Duodenal mucosa (tissue), 2 donors: Measurements from ENCODE around the gene C11orf68.
A peak's percentile ranks its signal among the peaks of the same experiment; 100 is the strongest.

Source experiments
- H3K27ac ChIP-seq: one replicate; pipeline ENCODE4 v1.7.0; 2013; ENCODE audit warnings: low read depth, low read length
- H3K27me3 ChIP-seq, 2 donors: one replicate each; pipeline ENCODE4 v1.7.0; 2013; ENCODE audit warnings: low read length in 2 of 2, control low read depth in 1 of 2; ENCODE audit not compliant: insufficient read depth in 2 of 2, control insufficient read depth in 1 of 2
- H3K36me3 ChIP-seq, 2 donors: one replicate each; pipeline ENCODE4 v1.7.0; 2013; ENCODE audit warnings: low read length in 2 of 2, control low read depth in 1 of 2; ENCODE audit not compliant: insufficient read depth in 2 of 2, control insufficient read depth in 1 of 2
- H3K4me1 ChIP-seq, 2 donors: one replicate each; pipeline ENCODE4 v1.7.0; 2013; ENCODE audit warnings: low read length in 2 of 2, control low read depth in 1 of 2; ENCODE audit not compliant: insufficient read depth in 2 of 2, control insufficient read depth in 1 of 2
- H3K4me3 ChIP-seq, 2 donors: one replicate each; pipeline ENCODE4 v1.7.0; 2013; ENCODE audit warnings: low read length in 2 of 2, low read depth in 1 of 2
- H3K9ac ChIP-seq, 2 donors: one replicate each; pipeline ENCODE4 v1.7.0; 2013; ENCODE audit warnings: low read length in 2 of 2, low read depth in 1 of 2
- H3K9me3 ChIP-seq, 2 donors: one replicate each; pipeline ENCODE4 v1.7.0; 2013; ENCODE audit warnings: low read length in 2 of 2, control low read depth in 1 of 2; ENCODE audit not compliant: control insufficient read depth in 1 of 2

Gene C11orf68

DNA sequence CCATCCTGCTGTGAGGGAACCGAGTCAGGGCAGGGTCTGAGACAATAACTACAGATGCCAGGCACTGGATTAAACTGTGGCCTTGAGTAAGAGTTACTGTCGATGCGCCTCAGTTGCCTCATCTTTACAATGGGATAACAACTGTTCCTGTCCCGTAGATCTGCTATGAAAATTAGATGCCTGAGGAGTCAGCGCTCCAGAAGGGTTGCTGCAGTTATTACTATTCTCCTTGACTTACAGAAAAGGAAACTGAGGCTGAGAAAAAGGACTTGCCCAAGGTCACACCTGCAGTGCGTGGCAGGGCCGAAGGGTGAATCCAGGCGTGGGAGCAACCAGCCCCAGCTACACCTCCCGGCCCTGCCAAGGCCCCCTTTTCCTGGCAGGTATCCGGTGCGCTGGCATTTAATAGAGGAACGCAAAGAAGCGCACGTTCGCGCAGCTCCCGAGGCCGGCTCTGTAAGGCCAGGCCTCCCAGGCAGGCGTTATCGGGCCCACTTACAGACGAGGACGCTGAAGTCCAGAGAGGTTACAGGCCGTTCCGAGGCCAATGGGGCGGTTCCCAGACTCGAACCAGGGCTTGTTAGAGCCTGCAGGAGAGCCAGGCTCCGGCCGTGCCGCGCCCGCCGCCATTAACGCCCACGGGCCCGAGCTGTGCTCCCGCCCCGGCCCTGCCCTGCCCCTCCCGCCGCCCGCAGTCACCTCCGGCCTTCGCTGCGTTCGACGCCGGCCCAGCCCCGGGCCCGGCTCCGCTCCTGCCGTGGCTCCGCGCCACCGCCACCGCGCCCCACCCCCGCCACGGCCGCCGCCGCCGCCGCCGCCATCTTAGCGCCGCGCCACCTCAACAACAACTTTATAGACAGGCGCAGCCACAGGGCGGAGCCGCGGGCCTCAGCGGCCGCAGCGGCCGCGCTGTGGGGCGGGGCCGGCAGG lies at the start of gene C11orf68:
C11orf68 (minus strand) TSS at position 852 of the 930 bp plus-strand sequence; CDS start at position 821, 31 bp downstream.
- peaks cover 0 to 17% of the 10 kb centered on the region in 2 donors for H3K36me3 ChIP-seq
- peak within 1 kb of the TSS; percentile 82 for H3K27ac ChIP-seq
- H3K9me3 ChIP-seq, result no peaks in the 10 kb centered on the region
- peak within 1 kb of the TSS; percentile 90 to 94 for H3K9ac ChIP-seq
- H3K4me3 ChIP-seq, result peak within 1 kb of the TSS; percentile 84 to 94
- peaks cover 36 to 46% of the 10 kb centered on the region in 2 donors for H3K4me1 ChIP-seq
- H3K27me3 ChIP-seq, result no peaks in the 10 kb centered on the region

DNA sequence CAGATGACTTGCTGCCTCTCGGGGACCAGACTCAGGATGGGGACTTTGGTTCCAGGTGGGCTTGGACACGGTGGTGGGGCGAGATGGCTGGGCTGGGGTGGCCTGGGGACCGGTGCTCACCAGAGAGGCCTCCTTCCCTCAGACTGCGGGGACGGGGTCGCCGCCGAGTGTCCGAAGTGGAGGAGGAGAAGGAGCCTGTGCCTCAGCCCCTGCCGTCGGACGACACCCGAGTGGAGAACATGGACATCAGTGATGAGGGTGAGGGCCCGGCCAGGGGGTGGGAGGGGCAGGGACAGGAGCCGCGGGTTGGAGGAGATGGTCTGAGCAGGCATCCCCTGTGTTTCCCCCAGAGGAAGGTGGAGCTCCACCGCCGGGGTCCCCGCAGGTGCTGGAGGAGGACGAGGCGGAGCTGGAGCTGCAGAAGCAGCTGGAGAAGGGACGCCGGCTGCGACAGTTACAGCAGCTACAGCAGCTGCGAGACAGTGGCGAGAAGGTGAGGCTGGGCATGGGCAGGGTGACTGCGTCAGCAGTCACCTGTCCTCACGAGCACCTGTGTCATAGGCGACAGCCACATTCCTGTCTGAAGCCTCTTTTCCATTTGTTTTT lies 48.6 kb upstream of the C11orf68 start:
- peaks cover 46 to 71% of the 10 kb centered on the region in 2 donors for H3K36me3 ChIP-seq
- H3K4me3 ChIP-seq, result no peak overlapping the region
- no peak overlapping the region for H3K27ac ChIP-seq
- H3K27me3 ChIP-seq, result no peaks in the 10 kb centered on the region
- H3K9me3 ChIP-seq, result no peaks in the 10 kb centered on the region
- H3K9ac ChIP-seq, result no peak overlapping the region
- peaks cover 9 to 18% of the 10 kb centered on the region in 2 donors for H3K4me1 ChIP-seq

DNA sequence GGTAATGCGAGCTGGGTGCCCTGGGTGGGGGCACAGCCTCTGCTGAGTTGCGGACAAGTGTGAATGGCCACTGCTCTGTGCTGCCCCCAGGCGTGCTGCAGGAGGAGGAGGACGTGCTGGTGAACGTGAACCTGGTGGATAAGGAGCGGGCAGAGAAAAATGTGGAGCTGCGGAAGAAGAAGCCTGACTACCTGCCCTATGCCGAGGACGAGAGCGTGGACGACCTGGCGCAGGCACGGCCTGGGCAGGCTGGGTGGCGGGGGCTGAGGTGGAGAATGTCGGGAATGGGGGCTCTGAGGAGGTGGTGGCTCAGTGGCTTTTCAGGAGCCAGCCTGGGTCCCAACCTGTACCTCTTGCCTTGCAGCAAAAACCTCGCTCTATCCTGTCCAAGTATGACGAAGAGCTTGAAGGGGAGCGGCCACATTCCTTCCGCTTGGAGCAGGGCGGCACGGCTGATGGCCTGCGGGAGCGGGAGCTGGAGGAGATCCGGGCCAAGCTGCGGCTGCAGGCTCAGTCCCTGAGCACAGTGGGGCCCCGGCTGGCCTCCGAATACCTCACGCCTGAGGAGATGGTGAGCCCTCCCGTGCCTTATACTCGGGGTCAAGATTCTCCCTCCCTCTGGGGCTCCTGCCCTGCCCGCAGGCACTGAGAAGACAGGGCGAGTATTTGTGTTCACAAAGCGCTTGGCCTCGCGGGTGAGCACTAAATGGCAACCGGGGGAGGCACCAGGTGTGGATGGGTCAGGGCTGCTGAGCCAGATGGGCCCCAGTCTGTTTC lies 47.3 kb upstream of the C11orf68 start:
- no peak overlapping the region for H3K4me3 ChIP-seq
- no peaks in the 10 kb centered on the region for H3K9me3 ChIP-seq
- H3K36me3 ChIP-seq, result peaks cover 46 to 69% of the 10 kb centered on the region in 2 donors
- no peak overlapping the region for H3K27ac ChIP-seq
- peaks cover 12 to 23% of the 10 kb centered on the region in 2 donors for H3K4me1 ChIP-seq
- H3K27me3 ChIP-seq, result no peaks in the 10 kb centered on the region
- no peak overlapping the region for H3K9ac ChIP-seq

GRCh38 chr11:65964906-65965305 lies 46.0 kb upstream of the C11orf68 start:
- Histone ChIP-seq H3K27me3 (no peaks in the 10 kb centered on the region), H3K36me3 (peaks cover 41 to 62% of the 10 kb centered on the region in 2 donors), H3K4me1 (peaks cover 12 to 23% of the 10 kb centered on the region in 2 donors), H3K9me3 (no peaks in the 10 kb centered on the region), H3K9ac (no peak overlapping the region), H3K4me3 (no peak overlapping the region), H3K27ac (no peak overlapping the region)

DNA sequence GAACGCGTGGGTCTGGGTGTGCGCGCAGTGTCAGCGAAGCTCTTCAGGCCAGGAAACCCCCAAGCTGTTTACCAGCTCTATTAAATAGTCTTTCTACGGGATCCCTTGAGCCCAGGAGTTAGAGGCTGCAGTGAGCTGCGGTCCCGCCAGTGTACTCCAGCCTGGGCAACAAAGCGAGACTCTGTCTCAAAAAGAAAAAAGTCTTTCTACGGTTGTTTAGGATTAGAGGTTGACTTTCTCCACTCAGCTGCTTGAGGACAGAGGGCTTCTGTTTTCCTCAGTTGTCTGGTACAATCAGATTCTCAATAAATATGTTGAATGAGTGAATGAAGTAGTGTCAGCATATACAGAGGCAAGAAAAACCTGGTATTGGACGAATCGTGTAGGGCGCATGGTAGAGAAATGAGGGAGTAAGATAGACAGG lies 43.3 kb upstream of the C11orf68 start:
- Histone ChIP-seq H3K27ac (no peak overlapping the region), H3K36me3 (peaks cover 30 to 36% of the 10 kb centered on the region in 2 donors), H3K27me3 (no peaks in the 10 kb centered on the region), H3K9me3 (no peaks in the 10 kb centered on the region), H3K9ac (peak overlapping the region; percentile 60 to 67), H3K4me3 (peak overlapping the region; percentile 84 to 96), H3K4me1 (peaks cover 16 to 23% of the 10 kb centered on the region in 2 donors)

DNA sequence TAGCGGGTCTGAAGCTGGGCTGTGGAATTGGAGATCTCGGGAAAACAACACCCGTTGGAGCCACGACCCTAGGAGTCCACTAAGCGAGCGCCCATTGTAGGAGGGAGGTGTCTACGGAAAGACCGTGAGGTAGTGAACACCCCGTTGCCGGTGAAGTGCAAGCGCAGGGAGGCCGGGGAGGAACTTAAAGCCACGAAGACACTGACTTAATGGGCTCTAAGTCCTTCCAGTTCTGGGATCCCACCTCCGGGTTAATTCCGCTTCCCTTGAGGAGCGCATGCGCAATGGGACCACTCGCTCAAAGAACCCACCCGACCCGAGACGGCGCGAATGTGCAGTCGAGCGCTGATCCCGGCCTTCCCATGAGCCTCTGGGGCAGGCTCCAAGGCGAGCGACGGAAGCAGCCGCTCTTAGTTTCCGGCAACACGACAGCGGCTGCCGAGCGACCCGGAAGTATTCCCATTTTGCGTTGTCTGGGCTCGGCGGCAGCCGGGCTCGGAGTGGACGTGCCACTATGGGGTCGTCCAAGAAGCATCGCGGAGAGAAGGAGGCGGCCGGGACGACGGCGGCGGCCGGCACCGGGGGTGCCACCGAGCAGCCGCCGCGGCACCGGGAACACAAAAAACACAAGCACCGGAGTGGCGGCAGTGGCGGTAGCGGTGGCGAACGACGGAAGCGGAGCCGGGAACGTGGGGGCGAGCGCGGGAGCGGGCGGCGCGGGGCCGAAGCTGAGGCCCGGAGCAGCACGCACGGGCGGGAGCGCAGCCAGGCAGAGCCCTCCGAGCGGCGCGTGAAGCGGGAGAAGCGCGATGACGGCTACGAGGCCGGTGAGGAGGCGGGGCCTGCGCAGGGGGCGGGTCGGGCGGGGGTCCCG lies 42.6 kb upstream of the C11orf68 start, which contains the start of gene SART1:
SART1 (plus strand) TSS at position 468 of the 874 bp plus-strand sequence; CDS start at position 515, 47 bp downstream.
- H3K4me3 ChIP-seq, result peak within 1 kb of the TSS; percentile 84 to 96
- H3K27ac ChIP-seq, result peak within 1 kb of the TSS; percentile 69
- H3K36me3 ChIP-seq, result peaks cover 23 to 29% of the 10 kb centered on the region in 2 donors
- H3K9ac ChIP-seq, result peak within 1 kb of the TSS; percentile 85 to 89
- H3K27me3 ChIP-seq, result no peaks in the 10 kb centered on the region
- no peaks in the 10 kb centered on the region for H3K9me3 ChIP-seq
- H3K4me1 ChIP-seq, result peaks cover 20 to 27% of the 10 kb centered on the region in 2 donors

- Histone ChIP-seq H3K4me3 (peak overlapping the region; percentile 84 to 96), H3K9me3 (no peaks in the 10 kb centered on the region), H3K27ac (peak overlapping the region; percentile 69), H3K4me1 (peaks cover 20 to 27% of the 10 kb centered on the region in 2 donors), H3K27me3 (no peaks in the 10 kb centered on the region), H3K9ac (peak overlapping the region; percentile 85 to 89), H3K36me3 (peaks cover 17 to 22% of the 10 kb centered on the region in 2 donors)
Measured at GRCh38 chr11:65960824-65961266, 42.0 kb upstream of the C11orf68 start.

DNA sequence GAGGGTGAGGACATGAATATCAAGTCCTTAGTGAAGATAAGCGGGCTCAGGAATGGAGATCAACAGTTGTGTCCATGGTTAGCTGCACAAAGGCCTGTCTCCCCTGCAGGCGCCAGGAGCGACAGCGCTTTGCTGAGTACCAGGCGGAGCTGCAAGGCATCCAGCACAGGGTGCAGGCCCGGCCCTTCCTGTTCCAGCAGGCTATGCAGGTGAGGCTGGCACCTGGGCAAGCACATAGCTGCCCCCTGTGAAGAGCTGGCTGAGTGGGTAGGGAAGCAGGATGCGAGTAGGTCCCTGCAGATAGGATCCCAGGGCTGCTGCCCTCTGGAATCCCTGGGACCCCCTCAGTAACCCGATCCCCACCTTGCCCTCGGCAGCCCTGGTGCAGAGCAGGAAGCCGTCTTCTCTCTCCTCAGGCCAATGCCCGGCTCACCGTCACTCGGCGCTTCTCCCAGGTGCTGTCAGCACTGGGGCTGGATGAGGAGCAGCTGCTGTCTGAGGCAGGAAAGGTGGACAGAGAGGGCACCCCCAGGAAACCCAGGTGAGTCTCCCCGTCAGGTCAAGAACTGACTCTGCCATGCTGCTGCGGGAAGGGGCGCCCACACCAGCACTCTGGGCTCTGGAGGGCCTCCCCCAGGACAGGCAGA lies 40.0 kb upstream of the C11orf68 start:
- no peak overlapping the region for H3K4me3 ChIP-seq
- no peaks in the 10 kb centered on the region for H3K9me3 ChIP-seq
- no peaks in the 10 kb centered on the region for H3K27me3 ChIP-seq
- no peak overlapping the region for H3K27ac ChIP-seq
- peaks cover 20 to 23% of the 10 kb centered on the region in 2 donors for H3K4me1 ChIP-seq
- H3K9ac ChIP-seq, result no peak overlapping the region
- peaks cover under 1 to 3% of the 10 kb centered on the region in 2 donors for H3K36me3 ChIP-seq
